SJSA1 (cell line): ENCODE data around the gene THSD7B. TPM values are rescaled to one million over a fixed set of nuclear protein-coding genes. Genes with fewer than 3 reads are reported as not detected.
"Not testable (repeated sequence)": the region's sequence is repeated elsewhere in the genome, so short reads cannot be mapped to it uniquely, and the experiment has no call there.

Experiments used
- DNase-seq, 2 experiments: peaks; one replicate each; pipeline ENCODE4 v3.0.0-alpha.2; 2015 to 2020; ENCODE audit warnings: low spot score in 2 of 2, low read depth in 1 of 2
- H3K27ac ChIP-seq: fragments of 250-450 bp; sonication (Bioruptor Pico); 2 replicates; pipeline ENCODE4 v1.5.1; 2020; ENCODE audit warnings: mild to moderate bottlenecking, moderate library complexity
- H3K27me3 ChIP-seq: fragments of 250-450 bp; sonication (Bioruptor Pico); replicated peaks from 2 replicates; pipeline ENCODE4 v1.5.1; 2020; ENCODE audit warnings: mild to moderate bottlenecking, moderate library complexity
- H3K36me3 ChIP-seq: fragments of 250-450 bp; sonication (Bioruptor Pico); 2 replicates; pipeline ENCODE4 v1.5.1; 2020; ENCODE audit warnings: mild to moderate bottlenecking
- H3K4me1 ChIP-seq: fragments of 250-450 bp; sonication (Bioruptor Pico); replicated peaks from 2 replicates; pipeline ENCODE4 v1.6.1; 2021; ENCODE audit warnings: mild to moderate bottlenecking
- H3K4me3 ChIP-seq: fragments of 250-450 bp; sonication (Bioruptor Pico); 2 replicates; pipeline ENCODE4 v1.5.1; 2020; ENCODE audit warnings: mild to moderate bottlenecking
- H3K9me3 ChIP-seq: fragments of 250-450 bp; sonication (Bioruptor Pico); replicated peaks from 2 replicates; pipeline ENCODE4 v1.5.1; 2020; ENCODE audit warnings: mild to moderate bottlenecking
- total RNA-seq: library from RNA; depleted of rRNA; stranded (reverse); fragments of >200 nt; shearing (Covaris generic); gene quantifications from 2 replicates; pipeline ENCODE4 v1.2.3, GENCODE V29; 2014; rRNA removed

Gene THSD7B, protein sequence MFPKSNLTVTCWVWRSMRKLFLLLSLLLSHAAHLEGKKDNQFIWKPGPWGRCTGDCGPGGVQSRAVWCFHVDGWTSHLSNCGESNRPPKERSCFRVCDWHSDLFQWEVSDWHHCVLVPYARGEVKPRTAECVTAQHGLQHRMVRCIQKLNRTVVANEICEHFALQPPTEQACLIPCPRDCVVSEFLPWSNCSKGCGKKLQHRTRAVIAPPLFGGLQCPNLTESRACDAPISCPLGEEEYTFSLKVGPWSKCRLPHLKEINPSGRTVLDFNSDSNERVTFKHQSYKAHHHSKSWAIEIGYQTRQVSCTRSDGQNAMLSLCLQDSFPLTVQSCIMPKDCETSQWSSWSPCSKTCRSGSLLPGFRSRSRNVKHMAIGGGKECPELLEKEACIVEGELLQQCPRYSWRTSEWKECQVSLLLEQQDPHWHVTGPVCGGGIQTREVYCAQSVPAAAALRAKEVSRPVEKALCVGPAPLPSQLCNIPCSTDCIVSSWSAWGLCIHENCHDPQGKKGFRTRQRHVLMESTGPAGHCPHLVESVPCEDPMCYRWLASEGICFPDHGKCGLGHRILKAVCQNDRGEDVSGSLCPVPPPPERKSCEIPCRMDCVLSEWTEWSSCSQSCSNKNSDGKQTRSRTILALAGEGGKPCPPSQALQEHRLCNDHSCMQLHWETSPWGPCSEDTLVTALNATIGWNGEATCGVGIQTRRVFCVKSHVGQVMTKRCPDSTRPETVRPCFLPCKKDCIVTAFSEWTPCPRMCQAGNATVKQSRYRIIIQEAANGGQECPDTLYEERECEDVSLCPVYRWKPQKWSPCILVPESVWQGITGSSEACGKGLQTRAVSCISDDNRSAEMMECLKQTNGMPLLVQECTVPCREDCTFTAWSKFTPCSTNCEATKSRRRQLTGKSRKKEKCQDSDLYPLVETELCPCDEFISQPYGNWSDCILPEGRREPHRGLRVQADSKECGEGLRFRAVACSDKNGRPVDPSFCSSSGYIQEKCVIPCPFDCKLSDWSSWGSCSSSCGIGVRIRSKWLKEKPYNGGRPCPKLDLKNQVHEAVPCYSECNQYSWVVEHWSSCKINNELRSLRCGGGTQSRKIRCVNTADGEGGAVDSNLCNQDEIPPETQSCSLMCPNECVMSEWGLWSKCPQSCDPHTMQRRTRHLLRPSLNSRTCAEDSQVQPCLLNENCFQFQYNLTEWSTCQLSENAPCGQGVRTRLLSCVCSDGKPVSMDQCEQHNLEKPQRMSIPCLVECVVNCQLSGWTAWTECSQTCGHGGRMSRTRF (N-terminal part only)
- 0.16 TPM in 1 of 2 replicates, not detected in the other for total RNA-seq

DNA sequence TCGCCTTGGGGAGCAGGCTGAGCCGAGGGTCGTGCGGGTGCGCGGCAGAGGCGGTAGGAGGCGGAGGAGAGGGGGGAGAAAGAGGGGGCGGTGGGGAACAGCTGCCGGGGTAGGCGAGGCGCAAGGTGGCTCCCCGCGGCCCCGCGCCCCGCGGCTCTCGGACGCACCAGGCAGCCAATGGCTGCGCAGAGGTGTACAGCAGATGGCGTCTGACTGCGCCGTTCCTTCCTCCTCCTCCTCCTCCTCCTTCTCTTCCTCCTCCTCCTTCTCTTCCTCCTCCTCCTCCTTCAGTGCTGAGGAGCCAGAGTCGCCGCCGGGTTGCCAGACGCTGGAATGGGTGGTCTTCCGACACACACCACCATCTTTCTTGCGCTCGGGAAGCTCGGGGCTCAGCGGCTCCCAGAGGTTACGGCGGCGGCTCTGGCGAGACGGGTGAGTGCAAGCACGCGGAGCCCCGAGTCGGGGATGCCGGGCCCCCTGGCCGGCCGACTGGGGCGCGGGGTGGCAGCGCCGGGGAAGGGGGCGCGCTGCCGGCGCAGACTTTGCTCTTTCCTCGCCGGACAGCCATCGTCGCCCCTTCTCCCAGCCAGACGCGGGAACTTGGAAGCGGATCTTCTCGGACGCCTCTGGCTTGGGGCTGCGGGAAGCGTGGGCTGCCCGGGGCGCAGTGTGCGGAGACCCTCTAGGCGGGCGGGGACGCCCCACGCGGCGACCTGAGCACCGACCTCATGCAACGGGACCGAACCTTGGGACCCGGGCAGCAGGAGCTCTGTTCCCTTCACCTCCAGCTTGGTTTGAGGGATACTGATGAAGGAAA, at the start of gene THSD7B:
THSD7B (plus strand) TSS at position 290 of the 817 bp plus-strand sequence. CDS start 116,634 bp downstream, outside the sequence.
- no peak within 1 kb of the TSS for H3K27ac ChIP-seq
- no peaks in the 10 kb centered on the region for H3K4me1 ChIP-seq
- H3K4me3 ChIP-seq: no peak within 1 kb of the TSS
- no peaks in the 10 kb centered on the region for H3K9me3 ChIP-seq
- H3K27me3 ChIP-seq: peaks cover 43% of the 10 kb centered on the region
- H3K36me3 ChIP-seq: no peaks in the 10 kb centered on the region
- DNase-seq: no peak

DNA sequence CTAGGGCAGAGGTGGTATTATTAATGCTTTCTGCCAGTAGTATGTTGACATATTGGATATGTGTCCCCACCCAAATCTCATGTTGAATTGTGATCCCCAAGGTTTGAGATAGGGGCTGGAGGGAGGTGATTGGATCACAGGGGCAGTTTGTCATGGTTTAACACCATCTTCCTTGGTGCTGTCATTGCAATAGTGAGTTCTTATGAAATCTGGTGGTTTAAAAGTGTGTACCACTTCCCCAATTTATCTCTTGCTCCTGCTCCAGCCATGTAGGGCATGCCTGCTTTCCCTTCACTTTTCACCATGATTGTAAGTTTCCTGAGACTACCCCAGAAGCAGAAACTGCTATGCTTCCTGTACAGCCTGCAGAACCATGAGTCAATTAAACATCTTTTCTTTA, 47.1 kb upstream of the THSD7B start:
- no peak for DNase-seq
- H3K4me1 ChIP-seq: no peaks in the 10 kb centered on the region
- no peaks in the 10 kb centered on the region for H3K9me3 ChIP-seq
- H3K36me3 ChIP-seq: no peaks in the 10 kb centered on the region
- H3K27me3 ChIP-seq: no peaks in the 10 kb centered on the region
- H3K27ac ChIP-seq: no peak overlapping the region
- no peak overlapping the region for H3K4me3 ChIP-seq

DNA sequence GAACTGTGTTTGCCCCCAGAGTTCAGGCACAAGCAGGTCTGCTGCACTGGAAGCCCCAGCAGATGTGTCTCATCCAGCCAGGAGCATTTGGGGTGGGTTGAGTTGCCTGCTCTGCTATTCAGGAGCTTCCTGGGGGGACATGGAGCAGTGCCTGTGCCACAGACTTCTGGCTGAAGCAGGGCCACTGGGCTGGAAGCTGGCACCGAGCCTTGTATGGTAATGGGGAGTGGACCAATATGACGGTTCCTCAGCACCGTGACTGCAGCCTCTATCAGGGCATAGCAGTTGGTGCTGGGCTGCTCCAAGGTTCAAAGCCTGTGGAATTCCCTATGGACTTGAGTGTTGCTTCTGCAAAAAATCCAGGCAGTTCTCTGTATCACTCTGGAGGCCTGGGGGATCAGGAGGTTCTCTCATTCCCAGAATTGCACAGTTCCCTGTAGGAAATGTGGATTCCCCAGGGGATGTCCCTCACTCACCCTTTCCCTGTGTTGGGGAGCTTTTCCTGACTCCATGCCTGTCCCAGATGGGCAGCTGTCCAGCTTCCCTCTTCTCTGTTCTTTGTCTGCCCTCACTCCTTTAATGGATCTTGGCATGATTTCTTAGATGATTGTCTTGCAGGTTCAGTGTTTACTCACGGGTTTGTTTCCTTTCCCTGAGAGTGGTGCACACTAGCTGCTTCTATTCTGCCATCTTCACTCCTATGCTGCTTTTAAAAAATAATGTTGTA, 37.2 kb upstream of the THSD7B start:
- no peaks in the 10 kb centered on the region for H3K27me3 ChIP-seq
- H3K36me3 ChIP-seq: no peaks in the 10 kb centered on the region
- no peak overlapping the region for H3K27ac ChIP-seq
- DNase-seq: no peak
- H3K4me3 ChIP-seq: no peak overlapping the region
- H3K4me1 ChIP-seq: no peaks in the 10 kb centered on the region
- no peaks in the 10 kb centered on the region for H3K9me3 ChIP-seq

DNA sequence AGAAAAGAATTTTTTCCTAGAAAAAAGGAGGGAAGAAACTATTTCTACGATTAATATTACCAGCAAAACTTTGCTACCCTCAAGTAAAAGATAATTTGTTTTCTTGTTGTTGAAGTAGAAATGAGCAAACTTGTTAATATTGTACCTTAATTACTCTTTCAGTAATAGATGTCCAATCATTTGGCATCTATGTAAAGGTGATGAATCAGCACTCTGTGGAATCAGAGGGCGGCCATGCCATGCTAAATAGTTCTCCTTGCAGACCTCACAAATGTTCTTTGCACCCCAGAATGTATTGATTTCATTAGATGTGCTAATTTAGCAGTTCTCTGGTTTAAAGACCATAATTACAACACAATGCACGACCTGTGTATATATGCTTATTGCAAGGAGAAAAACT, 29.1 kb upstream of the THSD7B start:
- Histone ChIP-seq H3K27ac (no peak overlapping the region), H3K27me3 (no peaks in the 10 kb centered on the region)
- no peak for DNase-seq

DNA sequence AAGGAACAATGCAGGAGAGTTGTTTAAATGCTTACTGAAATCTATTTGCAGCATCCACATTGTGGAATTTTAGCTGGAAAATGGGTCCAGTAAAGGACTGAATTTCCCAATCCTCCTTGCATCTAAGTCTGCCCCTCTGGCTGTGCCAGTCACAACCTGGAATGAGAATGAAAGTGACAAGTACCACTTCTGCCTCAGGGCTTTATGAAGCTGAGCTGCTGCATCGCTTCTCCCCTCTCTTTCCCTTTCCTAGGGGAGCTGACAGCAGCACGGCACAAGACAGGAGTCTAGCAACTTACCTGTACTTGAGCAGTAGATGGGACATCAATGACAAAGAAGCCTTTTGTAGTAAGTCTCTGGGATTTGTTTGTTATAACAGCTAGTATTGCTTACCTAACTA, 27.3 kb upstream of the THSD7B start:
- Histone ChIP-seq H3K27ac (no peak overlapping the region), H3K4me3 (no peak overlapping the region), H3K4me1 (no peaks in the 10 kb centered on the region), H3K9me3 (no peaks in the 10 kb centered on the region), H3K36me3 (no peaks in the 10 kb centered on the region), H3K27me3 (no peaks in the 10 kb centered on the region)
- no peak for DNase-seq

More for the DNA sequence above, 29.1 kb upstream of the THSD7B start:
- H3K36me3 ChIP-seq: no peaks in the 10 kb centered on the region
- H3K4me3 ChIP-seq: no peak overlapping the region
- H3K9me3 ChIP-seq: no peaks in the 10 kb centered on the region
- H3K4me1 ChIP-seq: no peaks in the 10 kb centered on the region

DNA sequence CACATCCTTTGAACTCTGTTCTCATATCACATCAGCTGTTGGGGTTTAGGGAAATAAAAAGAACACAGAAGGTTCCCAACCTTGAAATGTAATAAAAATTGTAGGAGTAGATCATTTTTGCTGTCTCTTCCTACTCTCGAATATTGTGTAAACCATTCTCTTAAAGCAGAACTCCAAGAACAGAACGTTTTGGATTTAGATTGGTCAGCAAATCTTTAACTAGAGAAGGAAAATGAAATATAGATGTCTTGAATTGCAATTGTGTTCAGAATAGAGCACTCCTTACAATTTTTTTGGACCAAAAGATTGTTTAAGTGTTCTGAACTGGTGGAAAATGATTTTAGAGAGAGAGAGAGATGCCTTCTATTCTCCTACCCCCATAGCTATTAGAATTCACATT, 23.9 kb upstream of the THSD7B start:
- Histone ChIP-seq H3K27me3 (no peaks in the 10 kb centered on the region), H3K27ac (no peak overlapping the region), H3K4me1 (no peaks in the 10 kb centered on the region), H3K36me3 (no peaks in the 10 kb centered on the region), H3K9me3 (no peaks in the 10 kb centered on the region), H3K4me3 (no peak overlapping the region)
- DNase-seq: no peak

DNA sequence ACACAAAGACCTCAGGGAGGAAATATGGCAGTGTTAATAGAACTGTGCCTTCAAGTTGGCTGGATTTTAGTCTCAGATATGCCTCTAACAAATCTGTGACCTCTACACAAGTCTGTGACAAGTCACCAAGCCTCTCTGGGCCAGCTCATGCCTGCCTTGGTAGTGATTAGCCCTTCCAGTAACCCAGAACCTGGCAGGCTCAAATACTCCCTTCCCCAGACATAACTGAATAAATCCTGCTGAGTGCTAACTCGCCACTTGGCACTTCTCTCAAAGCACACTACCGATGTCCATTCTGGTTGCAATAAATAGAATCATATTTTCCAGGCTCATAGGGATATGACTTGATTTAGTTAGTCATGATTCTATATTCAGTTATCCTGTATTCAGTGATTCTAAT, 15.3 kb upstream of the THSD7B start:
- DNase-seq: no peak
- H3K36me3 ChIP-seq: no peaks in the 10 kb centered on the region
- no peak overlapping the region for H3K27ac ChIP-seq
- no peaks in the 10 kb centered on the region for H3K4me1 ChIP-seq
- no peaks in the 10 kb centered on the region for H3K9me3 ChIP-seq
- H3K27me3 ChIP-seq: no peaks in the 10 kb centered on the region
- no peak overlapping the region for H3K4me3 ChIP-seq

DNA sequence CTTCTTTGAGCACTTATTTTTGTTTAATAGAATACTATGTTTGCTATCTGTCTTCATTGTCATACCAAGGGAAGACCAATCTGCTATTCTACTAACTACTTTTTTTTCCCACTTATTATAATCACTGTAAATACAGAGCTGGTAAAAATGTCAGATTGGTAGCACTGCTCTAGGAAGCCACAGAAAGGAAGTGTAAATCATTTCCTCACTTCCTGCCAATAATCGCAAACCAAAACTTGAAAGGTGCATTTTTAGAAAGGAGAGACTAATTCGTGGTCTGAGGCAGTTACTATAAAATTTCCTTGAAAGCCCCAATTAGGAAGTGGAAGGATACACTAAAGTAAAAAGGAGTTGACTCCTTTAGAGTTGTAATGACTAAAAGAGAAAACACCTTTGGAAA, 13.9 kb upstream of the THSD7B start:
- DNase-seq: no peak
- Histone ChIP-seq H3K9me3 (no peaks in the 10 kb centered on the region), H3K4me1 (no peaks in the 10 kb centered on the region), H3K4me3 (no peak overlapping the region), H3K27ac (no peak overlapping the region), H3K36me3 (no peaks in the 10 kb centered on the region), H3K27me3 (no peaks in the 10 kb centered on the region)

DNA sequence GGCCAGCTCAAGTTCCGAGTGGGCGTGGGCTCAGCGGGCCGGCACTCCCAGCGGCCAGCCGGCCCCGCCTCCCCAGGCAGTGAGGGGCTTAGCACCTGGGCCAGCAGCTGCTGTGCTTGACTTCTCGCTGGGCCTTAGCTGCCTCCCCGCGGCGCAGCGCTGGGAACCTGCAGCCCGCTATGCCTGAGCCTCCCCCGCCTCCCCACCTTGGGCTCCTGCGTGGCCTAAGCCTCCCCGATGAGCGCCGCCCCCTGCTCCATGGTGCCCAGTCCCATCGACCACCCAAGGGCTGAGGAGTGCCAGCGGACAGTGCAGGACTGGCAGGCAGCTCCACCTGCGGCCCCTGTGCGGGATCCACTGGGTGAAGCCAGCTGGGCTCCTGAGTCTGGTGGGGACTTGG, 6.8 kb upstream of the THSD7B start:
- not testable (repeated sequence) for DNase-seq, H3K27ac ChIP-seq, H3K36me3 ChIP-seq, H3K4me3 ChIP-seq, H3K27me3 ChIP-seq, H3K4me1 ChIP-seq, H3K9me3 ChIP-seq

DNA sequence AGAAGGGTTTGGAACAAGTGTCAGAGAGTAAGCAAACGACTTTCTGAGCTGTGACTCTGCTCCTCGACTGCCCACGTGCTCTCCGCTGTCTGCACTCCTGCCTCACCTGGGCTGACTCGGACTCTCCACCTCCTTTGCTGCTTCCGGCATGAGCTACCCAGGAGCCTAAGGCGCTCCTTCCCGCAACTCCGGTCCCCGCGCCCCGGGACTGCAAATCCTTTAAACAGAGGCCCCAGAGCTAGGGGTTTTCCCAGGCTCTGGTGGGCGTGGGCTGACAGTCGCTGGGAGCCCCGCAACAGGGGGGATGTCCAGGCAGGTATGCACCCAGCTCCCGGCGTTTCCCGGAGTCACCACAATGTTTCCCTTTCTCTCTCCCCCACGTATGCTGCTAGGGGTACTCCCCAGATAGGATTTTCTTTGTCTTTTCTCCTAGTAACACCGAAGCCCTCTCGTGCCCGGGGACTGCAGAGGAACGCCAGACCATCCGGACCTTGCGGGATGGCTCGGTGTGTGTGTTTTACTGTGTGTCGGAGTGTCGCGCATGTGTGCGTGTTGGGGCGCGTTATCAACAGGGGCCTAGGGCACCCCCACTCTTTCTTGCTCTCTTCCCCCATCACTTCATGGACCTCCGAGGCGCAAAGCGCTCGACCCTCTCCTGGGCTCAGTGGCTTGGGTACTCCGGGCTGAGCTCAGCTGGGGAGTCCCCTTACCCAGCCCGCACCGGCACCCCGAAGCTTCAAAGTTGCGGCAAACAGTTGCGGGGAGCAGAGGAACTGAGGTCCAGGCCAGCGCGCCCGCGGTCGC, 691 bp upstream of the THSD7B start:
- Histone ChIP-seq H3K4me1 (no peaks in the 10 kb centered on the region), H3K27me3 (peaks cover 43% of the 10 kb centered on the region), H3K4me3 (no peak overlapping the region), H3K9me3 (no peaks in the 10 kb centered on the region), H3K36me3 (no peaks in the 10 kb centered on the region), H3K27ac (no peak overlapping the region)
- DNase-seq: no peak

DNA sequence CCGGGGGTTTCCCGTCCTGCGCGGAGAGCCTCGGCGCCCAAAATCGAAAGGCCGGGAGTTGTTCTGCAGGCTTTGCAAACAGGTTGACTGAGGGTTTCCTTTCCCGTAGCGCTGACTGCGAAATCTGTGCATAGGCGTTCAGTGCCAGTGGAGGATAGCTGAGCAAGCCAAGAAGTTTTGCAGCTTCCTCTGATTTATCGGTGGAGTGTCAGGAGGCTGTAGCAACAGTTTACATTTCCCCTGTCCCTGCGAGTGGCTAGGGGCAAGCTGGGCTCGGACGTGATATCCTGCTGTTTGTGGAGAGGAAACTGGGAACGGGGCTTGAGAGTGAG, 694 bp downstream of the THSD7B start:
- H3K27me3 ChIP-seq: peaks cover 43% of the 10 kb centered on the region
- no peaks in the 10 kb centered on the region for H3K36me3 ChIP-seq
- H3K27ac ChIP-seq: no peak overlapping the region
- H3K4me1 ChIP-seq: no peaks in the 10 kb centered on the region
- no peak for DNase-seq
- H3K9me3 ChIP-seq: no peaks in the 10 kb centered on the region
- H3K4me3 ChIP-seq: no peak overlapping the region

DNA sequence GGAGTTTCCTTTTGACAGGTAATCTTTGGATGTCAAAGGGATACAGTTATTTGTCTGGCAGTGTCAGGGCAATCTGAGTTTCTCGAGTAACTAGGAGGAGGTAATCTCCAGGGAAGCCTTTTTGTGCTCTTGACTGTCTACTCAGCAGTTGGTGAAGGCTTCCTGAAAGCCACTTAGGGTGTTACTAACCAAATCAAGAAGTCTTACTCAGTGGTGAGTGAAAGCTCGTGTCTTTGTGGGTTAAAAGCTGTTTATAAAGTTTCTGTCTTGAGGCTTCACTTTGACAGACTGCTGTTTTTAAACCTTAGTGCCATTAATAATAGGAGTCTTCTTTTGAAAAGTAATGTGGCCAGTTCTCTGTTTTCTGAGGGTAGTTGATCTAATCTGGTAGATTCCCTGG, 1.7 kb downstream of the THSD7B start:
- Histone ChIP-seq H3K27me3 (peaks cover 41% of the 10 kb centered on the region), H3K36me3 (no peaks in the 10 kb centered on the region), H3K9me3 (no peaks in the 10 kb centered on the region), H3K4me1 (no peaks in the 10 kb centered on the region), H3K27ac (no peak overlapping the region), H3K4me3 (no peak overlapping the region)
- DNase-seq: no peak
